HEK293 (cell line): ENCODE results near the gene ADK.

ENCODE experiments used
- AEBP2 ChIP-seq: fragments of 450-650 bp; formaldehyde crosslinking; IDR thresholded peaks from 2 replicates; pipeline ENCODE4 v1.5.1; 2016; ENCODE audit warnings: missing biosample characterization, missing genetic modification characterization, borderline replicate concordance
- CTCF ChIP-seq: fragments of 450-650 bp; formaldehyde crosslinking; IDR thresholded peaks from 2 replicates; pipeline ENCODE4 v1.5.1; 2016; ENCODE audit warnings: missing biosample characterization, missing genetic modification characterization
- KLF16 ChIP-seq: fragments of 450-650 bp; formaldehyde crosslinking; IDR thresholded peaks from 2 replicates; pipeline ENCODE4 v1.5.1; 2017; ENCODE audit warnings: missing biosample characterization, missing genetic modification characterization
- PRDM4 ChIP-seq: fragments of 450-650 bp; formaldehyde crosslinking; IDR thresholded peaks from 2 replicates; pipeline ENCODE4 v1.5.1; 2017; ENCODE audit warnings: missing biosample characterization, missing genetic modification characterization
- ZBTB7A ChIP-seq: fragments of 450-650 bp; formaldehyde crosslinking; IDR thresholded peaks from 2 replicates; pipeline ENCODE4 v1.5.1; 2016; ENCODE audit warnings: low read depth, missing biosample characterization, missing genetic modification characterization
- ZNF18 ChIP-seq: fragments of 450-650 bp; formaldehyde crosslinking; IDR thresholded peaks from 2 replicates; pipeline ENCODE4 v1.5.1; 2016; ENCODE audit warnings: missing biosample characterization, missing genetic modification characterization
- ZNF223 ChIP-seq: fragments of 450-650 bp; formaldehyde crosslinking; IDR thresholded peaks from 2 replicates; pipeline ENCODE4 v1.5.1; 2016; ENCODE audit warnings: missing biosample characterization, missing genetic modification characterization
- ZNF23 ChIP-seq: fragments of 450-650 bp; formaldehyde crosslinking; IDR thresholded peaks from 2 replicates; pipeline ENCODE4 v1.5.1; 2016; ENCODE audit warnings: missing biosample characterization, missing genetic modification characterization, borderline replicate concordance
- ZNF24 ChIP-seq: fragments of 450-650 bp; formaldehyde crosslinking; IDR thresholded peaks from 2 replicates; pipeline ENCODE4 v1.5.1; 2016; ENCODE audit warnings: missing biosample characterization, missing genetic modification characterization
- ZNF426 ChIP-seq: fragments of 450-650 bp; formaldehyde crosslinking; IDR thresholded peaks from 2 replicates; pipeline ENCODE4 v1.5.1; 2017; ENCODE audit warnings: missing biosample characterization, missing genetic modification characterization, mild to moderate bottlenecking, inconsistent platforms, moderate library complexity
- ZNF488 ChIP-seq: fragments of 450-650 bp; formaldehyde crosslinking; IDR thresholded peaks from 2 replicates; pipeline ENCODE4 v1.5.1; 2016; ENCODE audit warnings: missing biosample characterization, missing genetic modification characterization
- ZNF670 ChIP-seq: fragments of 450-650 bp; formaldehyde crosslinking; IDR thresholded peaks from 2 replicates; pipeline ENCODE4 v1.5.1; 2016; ENCODE audit warnings: missing biosample characterization, missing genetic modification characterization, low read depth
- ZNF785 ChIP-seq: fragments of 450-650 bp; formaldehyde crosslinking; IDR thresholded peaks from 2 replicates; pipeline ENCODE4 v1.5.1; 2016; ENCODE audit warnings: missing biosample characterization, missing genetic modification characterization

- TF ChIP-seq ZNF18 (tag by site-specific recombination), result no peak
- TF ChIP-seq ZNF426 (tag by site-specific recombination), result no peak
- TF ChIP-seq ZNF223 (tag by site-specific recombination), result no peak
- TF ChIP-seq AEBP2 (tag by site-specific recombination), result no peak
- no peak for TF ChIP-seq ZBTB7A (tag by site-specific recombination)
- TF ChIP-seq PRDM4 (tag by site-specific recombination), result no peak
- TF ChIP-seq CTCF (tag by site-specific recombination), result no peak
- no peak for TF ChIP-seq ZNF488 (tag by site-specific recombination)
- TF ChIP-seq ZNF23 (tag by site-specific recombination), result no peak
- no peak for TF ChIP-seq KLF16
- TF ChIP-seq ZNF24 (tag by site-specific recombination), result no peak
- TF ChIP-seq ZNF785 (tag by site-specific recombination), result no peak
- TF ChIP-seq ZNF670 (tag by site-specific recombination), result no peak
Observed at GRCh38 chr10:74276416-74276815, 125.4 kb downstream of the ADK start.
